ENCODE measurements around the gene TMEM220.
"Not testable (repeated sequence)": the region's sequence is repeated elsewhere in the genome, so short reads cannot be mapped to it uniquely, and the experiment has no call there.

The TMEM220 gene

GRCh38 chr17:10754861-10755591, 25.2 kb upstream of the TMEM220 start:
- no peak for DNase-seq

- no peak for DNase-seq
Observed at GRCh38 chr17:10754109-10754508, 24.3 kb upstream of the TMEM220 start.

GRCh38 chr17:10752696-10753095, 22.9 kb upstream of the TMEM220 start:
- DNase-seq = no peak

- no peak for DNase-seq
Observed at GRCh38 chr17:10751563-10751962, 21.7 kb upstream of the TMEM220 start.

- DNase-seq = no peak
Observed at GRCh38 chr17:10750210-10750609, 20.4 kb upstream of the TMEM220 start.

GRCh38 chr17:10748531-10749181, 18.8 kb upstream of the TMEM220 start:
- no peak for DNase-seq

- no peak for DNase-seq
Observed at GRCh38 chr17:10745231-10745630, 15.4 kb upstream of the TMEM220 start.

GRCh38 chr17:10744501-10745000, 14.7 kb upstream of the TMEM220 start:
- no peak for DNase-seq

- DNase-seq = no peak
Observed at GRCh38 chr17:10743316-10744009, 13.6 kb upstream of the TMEM220 start.

- no peak for DNase-seq
Observed at GRCh38 chr17:10742431-10742830, 12.6 kb upstream of the TMEM220 start.

GRCh38 chr17:10741416-10742135, 11.8 kb upstream of the TMEM220 start:
- no peak for DNase-seq

- DNase-seq = no peak
Observed at GRCh38 chr17:10739386-10739785, 9.6 kb upstream of the TMEM220 start.

GRCh38 chr17:10738521-10739258, 8.9 kb upstream of the TMEM220 start:
- DNase-seq = no peak

- no peak for DNase-seq
Observed at GRCh38 chr17:10737736-10738135, 7.9 kb upstream of the TMEM220 start.

GRCh38 chr17:10737168-10737622, 7.4 kb upstream of the TMEM220 start:
- DNase-seq = no peak

GRCh38 chr17:10735821-10736220, 6.0 kb upstream of the TMEM220 start:
- DNase-seq = no peak

- no peak for DNase-seq
Observed at GRCh38 chr17:10735251-10735650, 5.4 kb upstream of the TMEM220 start.

GRCh38 chr17:10733666-10734065, 3.8 kb upstream of the TMEM220 start:
- DNase-seq = no peak

GRCh38 chr17:10732121-10732520, 2.3 kb upstream of the TMEM220 start:
- DNase-seq = not testable (repeated sequence)

GRCh38 chr17:10731408-10731879, 1.6 kb upstream of the TMEM220 start:
- DNase-seq = no peak

- not testable (repeated sequence) for DNase-seq
Observed at GRCh38 chr17:10730247-10730646, 424 bp upstream of the TMEM220 start.

- DNase-seq = no peak
Observed at GRCh38 chr17:10728331-10728892, 1.4 kb downstream of the TMEM220 start.
